Fibroblast of skin of back (primary cell): ENCODE data around the gene ATAD3A.
"Not testable (repeated sequence)": the region's sequence is repeated elsewhere in the genome, so short reads cannot be mapped to it uniquely, and the experiment has no call there.

ENCODE experiments used
- DNase-seq: peaks from one replicate; pipeline ENCODE4 v3.0.0-alpha.2; 2013

The ATAD3A gene

DNA sequence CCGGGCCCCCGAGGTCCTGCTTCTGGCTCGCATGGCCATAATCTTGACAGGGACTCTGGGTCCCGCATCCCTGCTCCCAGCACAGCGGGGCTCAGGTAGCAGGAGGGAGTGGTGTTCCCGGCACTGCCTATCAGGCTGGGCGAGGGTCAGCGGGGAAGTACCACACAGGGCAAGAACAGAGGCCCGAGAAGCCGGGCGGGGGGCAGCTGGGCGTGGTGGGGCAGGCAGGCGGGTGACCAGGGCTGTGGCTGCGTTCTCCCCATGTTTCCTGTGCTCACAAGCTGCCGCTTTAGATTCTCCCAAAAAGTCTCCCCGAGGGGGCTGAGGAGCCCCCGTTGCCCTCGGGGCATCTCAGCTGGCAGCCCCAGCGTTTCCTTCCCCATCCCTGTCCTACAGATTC is 22.1 kb upstream of the ATAD3A start:
- DNase-seq: no peak

DNA sequence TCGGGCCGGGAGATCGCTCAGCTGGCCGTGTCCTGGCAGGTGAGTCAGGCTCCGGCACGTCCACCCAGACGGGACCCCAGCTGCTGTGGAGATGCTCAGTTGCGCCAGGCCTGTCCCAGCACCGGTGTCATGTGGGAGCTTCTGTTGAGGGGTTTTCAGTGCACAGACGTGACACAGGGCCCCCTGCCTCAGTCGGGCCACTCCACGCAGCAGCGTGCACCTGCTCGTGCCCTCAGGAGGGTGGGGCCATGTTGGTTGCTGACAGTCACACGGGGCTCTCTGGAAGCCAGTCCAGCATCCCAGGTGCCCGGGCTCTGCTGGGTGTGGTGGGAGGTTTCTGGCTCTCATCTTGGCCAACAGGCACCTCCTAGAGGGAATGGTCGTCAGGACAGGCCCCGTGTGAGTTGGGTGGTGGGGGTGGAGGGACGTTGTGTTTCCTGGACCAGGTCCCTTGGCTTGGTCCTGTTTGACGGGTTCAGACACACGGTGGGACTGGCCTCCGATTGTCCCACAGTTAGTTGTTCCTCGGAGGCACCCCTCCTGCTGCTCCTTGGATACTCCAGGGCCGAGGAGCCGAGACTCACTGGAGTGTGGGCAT is 21.2 kb upstream of the ATAD3A start:
- DNase-seq: no peak

DNA sequence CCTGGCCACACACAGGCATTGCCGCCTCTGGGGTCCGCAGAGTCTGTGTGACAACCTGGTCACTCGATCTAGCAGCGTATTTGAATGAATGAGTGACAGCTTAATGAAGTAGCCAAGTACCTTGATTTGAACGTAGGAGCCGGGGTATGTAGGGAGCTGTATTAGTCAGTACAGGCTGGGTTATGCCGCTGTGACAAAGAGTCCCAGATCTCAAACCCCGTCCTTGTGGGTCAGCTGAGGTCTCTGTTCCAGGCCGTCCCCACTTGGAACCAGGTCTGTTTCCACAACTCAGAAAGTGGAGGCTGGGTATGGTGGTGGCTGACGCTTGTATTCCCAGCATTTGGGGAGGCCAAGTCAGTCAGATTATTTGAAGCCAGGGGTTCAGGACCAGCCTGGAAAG is 20.4 kb upstream of the ATAD3A start:
- no peak for DNase-seq

DNA sequence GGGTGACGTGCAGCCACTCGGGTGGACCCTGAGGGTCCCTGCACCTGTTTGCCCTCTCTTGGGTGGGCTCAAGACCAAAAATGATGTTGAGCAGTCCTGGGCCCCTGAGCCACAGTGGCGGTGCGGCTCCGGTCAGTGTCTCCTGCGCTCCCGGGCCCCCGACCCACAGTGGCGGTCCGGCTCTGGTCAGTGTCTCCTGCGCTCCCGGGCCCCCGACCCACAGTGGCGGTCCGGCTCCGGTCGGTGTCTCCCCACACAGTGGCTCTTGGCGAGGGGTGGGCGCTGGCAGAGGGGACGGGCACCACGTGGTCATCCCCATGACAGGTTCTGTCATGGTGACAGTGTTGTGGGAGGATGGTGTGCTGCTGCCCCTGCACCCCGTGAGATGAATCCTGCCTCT is 17.7 kb upstream of the ATAD3A start:
- not testable (repeated sequence) for DNase-seq

DNA sequence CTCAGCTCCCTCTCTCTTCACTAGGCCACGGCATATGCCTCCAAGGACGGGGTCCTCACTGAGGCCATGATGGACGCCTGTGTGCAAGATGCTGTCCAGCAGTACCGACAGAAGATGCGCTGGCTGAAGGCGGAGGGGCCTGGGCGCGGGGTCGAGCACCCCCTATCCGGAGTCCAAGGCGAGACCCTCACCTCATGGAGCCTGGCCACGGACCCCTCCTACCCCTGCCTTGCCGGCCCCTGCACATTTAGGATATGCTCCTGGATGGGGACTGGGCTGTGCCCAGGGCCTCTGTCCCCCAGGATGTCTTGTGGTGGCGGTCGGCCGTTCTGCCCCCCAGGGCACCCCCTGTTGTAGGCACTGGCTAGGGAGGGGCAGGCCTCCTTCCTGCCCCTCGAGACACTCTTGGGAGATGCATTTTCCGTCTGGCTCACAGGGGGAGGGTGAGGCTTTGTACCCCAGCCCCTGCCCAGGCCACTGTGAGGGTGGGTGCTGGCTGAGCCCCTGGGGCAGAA is 16.4 kb upstream of the ATAD3A start:
- DNase-seq: not testable (repeated sequence)

DNA sequence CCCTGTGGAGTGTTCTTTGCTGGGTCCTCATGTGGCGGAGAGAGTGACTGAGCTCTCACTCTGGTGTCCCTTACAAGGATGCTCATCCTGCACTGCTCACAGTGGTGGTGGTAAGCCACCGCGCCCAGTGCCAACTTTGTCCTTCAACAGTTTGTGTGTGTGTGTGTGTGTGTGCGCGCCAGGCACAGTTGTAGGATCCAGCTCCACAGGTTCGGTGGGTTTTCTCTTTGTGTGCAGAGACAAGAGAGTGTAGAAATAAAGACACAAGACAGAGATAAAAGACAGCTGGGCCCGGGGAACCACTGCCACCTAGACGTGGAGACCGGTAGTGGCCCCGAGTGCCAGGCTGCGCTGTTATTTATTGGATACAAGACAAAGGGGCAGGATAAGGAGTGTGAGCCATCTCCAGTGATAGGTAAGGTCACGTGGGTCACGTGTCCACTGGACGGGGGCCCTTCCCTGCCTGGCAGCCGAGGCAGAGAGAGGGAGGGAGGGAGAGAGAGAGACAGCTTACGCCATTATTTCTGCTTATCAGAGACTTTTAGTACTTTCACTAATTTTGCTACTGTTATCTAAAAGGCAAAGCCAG is 7.1 kb upstream of the ATAD3A start:
- DNase-seq: peak; percentile 46

DNA sequence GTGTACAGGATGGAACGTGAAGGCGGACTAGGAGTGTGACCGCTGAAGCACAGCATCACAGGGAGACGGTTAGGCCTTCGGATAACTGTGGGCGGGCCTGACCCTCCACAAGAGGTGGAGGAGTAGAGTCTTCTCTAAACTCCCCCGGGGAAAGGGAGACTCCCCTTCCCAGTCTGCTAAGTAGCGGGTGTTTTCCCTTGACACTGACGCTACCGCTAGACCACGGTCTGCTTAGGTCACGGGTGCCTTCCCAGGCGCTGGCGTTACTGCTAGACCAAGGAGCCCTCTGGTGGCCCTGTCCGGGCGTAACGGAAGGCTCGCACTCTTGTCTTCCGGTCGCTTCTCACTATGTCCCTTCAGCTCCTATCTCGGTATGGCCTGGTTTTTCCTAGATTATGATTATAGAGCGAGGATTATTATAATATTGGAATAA is 6.6 kb upstream of the ATAD3A start:
- DNase-seq: peak; percentile 11

DNA sequence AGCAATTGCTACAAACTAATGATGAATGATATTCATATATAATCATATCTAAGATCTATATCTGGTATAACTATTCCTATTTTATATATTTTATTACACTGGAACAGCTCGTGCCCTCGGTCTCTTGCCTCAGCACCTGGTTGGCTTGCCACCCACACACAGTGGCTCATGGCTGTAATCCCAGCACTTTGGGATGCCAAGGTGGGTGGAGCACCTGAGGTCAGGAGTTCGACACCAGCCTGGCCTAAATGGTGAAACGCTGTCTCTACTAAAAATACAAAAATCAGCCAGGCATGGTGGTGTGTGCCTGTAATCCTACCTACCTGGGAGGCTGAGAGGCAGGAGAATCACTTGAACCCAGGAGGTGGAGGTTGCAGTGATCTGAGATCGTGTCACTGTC is 6.2 kb upstream of the ATAD3A start:
- DNase-seq: not testable (repeated sequence)

DNA sequence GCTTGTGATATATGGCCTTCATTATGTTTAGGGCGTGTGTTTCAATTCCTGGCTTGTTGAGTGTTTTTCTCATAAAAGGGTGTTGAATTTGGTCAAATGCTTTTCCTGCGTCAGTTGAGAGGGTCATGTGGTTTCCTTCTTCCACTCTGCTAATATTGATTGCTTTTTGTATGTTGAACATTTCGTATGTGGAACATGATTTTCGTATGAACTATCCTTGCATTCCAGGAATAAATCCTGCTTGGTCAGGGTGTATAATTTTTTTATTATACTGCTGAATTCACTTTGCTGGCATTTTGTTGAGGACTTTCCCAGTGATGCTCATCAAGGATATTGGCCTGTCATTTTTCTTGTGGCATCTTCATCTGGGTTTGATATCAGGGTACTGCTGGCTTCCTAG is 4.7 kb upstream of the ATAD3A start:
- DNase-seq: no peak

DNA sequence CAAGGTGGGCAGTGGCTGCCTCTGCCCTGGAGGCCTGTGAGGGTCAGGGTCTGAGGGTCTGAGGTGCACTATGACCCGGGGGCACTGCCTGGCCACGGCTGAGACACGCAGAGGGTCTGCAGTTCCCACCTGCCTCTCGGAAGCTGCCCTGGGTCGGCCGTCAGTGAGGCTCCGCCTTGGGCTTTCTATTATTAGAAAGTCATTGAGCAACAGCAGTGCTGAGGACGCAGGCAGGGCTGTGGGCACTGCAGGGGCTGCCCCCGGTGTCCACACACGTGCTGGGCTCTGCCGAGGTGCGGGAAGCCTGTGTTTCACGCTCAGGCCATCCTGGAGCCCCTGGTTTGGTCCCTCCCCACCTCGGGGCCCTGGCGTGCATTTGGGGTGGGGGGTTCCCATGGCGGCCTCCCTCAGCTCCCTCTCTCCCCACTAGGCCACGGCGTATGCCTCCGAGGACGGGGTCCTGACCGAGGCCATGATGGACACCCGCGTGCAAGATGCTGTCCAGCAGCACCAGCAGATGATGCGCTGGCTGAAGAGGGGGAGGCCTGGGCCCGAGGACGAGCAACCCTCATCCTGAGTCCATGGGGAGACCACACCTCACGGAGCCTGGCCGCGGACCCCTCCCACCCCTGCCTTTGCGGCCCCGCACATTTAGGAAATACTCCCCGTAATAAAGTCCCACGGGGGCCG is 3.0 kb upstream of the ATAD3A start:
- DNase-seq: not testable (repeated sequence)

DNA sequence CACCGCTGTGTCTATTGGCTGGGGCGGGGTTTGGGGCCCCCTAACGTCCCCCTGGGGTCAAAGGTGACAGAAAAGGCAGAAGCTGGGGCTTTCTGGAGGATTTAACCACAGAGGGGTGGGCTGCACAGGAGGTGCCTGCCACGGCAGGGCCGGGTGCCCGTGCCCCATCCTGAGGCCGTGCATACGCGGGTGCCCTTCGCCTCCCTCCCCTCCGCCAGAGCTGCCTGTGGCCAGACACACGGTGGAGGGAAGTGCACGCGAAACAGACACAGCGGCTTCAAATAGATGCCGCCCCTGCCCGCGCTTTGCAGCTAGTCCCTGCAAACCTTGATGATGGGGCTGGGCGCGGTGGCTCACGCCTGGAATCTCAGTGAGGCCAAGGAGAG is 2.5 kb upstream of the ATAD3A start:
- not testable (repeated sequence) for DNase-seq

DNA sequence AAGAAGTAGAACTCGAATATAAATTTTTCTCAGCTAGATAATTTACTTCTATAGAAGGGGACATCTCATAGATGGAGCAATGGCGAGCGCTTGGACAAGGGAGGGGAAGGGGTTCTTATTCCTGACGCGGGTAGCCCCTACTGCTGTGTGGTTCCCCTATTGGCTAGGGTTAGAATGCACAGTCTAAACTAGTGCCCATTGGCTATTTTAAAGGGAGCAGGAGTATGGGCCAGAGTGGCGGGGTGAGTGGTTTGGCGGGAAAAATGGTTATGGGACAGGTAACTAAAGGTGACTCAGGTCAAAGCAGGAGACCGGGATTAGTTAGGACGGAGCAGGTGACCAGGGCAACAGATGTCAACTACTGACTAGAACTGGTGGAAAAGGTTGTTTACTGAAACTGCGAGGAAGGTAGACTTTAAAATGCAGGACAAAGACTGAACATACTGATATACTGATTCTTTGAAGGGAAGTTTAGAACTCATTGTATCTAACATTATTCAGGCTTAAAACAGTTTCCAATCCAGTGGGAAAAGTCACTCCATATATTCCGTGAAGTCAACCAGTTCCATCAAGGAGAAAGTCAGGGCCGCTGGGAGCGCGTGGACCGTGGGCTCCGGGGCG is 940 bp upstream of the ATAD3A start:
- DNase-seq: peak; percentile 27

DNA sequence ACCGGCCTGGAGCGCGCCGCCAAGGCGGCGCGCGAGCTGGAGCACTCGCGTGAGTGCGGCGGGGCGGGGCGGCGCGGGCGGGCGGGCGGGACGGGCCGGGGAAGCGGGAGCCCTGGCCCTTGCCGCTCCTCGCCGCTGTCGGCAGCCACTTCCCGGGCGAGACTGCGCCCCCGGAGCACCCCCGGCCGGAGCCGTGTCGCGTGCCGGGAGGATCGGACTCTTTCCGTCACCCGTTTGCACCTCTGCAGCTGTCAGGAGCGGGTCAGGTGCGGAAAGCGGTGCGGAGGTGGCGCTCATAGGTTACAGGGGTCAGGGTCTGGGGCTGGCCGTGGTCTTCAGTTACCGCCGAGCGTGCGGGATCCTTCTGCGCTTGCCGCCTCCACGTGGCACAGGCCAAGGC is 463 bp downstream of the ATAD3A start:
- DNase-seq: not testable (repeated sequence)

DNA sequence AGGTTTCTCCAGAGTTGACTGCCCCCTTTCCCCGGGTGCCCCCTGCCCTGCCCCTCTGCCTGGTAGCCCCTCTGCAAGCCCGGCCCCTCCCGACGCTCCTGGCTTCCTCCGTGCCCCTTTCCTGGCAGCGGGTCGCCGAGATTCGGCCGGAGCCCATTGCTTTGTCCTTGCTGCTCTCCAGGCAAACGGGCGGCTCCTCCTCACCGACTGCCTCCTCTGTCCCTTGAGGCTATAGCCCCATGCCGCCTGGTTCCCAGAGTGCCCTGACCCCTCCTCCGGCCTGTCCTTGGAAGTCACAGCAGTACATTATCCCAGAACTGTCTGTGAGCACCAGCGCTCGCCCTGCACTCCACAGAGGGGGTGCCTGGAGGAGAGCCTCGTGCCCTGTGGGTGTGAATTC is 1.7 kb downstream of the ATAD3A start:
- DNase-seq: not testable (repeated sequence)

DNA sequence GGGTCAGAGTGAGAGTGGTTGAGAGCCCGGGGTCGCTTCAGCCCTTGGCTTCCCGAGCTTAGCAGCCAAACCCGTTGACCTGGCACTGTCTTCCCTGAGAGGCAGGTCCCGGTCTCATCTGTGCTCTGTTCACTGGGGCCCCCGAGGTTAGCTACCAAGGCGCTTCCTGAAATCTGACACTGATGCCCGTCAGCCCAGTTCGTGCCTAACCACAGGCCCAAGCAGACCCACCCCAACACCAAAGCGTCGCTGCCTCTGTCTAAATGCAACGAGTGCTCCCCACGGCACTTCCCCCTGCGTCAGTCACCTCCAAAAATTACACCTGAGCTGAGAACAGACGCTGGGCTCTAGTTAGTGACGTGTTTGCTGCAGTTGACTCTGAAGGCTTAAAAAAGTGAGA is 2.4 kb downstream of the ATAD3A start:
- DNase-seq: not testable (repeated sequence)

DNA sequence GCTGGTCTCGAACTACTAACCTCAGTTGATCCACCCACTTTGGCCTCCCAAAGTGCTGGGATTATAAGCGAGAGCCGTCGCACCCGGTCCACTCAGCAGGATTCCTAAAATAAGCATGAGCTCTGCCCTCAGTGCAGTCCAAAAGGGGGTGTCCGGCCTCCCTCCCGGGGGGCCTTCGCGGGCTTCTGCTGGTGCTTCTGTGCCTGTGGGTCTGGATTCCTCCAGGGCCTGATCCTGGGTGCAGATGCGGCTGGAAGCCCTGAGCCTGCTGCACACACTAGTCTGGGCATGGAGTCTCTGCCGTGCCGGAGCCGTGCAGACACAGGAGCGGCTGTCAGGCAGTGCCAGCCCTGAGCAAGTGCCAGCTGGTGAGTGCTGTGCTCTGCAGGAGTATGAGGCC is 5.0 kb downstream of the ATAD3A start:
- not testable (repeated sequence) for DNase-seq

DNA sequence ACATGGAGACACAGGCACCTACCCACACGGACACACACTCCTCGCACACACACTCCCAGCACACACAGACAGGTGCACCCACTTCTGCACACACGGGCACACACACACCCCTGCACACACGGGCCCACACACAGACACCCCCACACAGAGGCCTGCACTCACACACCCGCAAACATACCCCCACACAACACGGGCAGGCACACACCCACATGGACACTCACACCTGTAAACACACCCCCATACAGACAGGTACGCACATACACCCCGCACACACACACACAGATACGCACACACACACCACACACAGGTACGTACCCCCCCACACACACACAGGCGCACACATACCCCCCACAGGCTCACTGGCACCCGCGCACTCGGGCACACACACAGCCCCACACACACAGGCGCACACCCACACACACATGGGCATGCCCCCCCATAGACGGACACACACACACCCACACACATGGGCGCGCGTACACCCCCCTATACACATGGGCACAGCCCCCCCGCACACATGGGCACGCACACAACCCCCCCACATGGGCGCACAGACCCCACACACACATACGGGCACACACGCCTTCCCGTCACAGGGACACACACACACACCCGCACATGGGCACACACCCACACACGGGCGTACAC is 6.1 kb downstream of the ATAD3A start:
- no peak for DNase-seq

DNA sequence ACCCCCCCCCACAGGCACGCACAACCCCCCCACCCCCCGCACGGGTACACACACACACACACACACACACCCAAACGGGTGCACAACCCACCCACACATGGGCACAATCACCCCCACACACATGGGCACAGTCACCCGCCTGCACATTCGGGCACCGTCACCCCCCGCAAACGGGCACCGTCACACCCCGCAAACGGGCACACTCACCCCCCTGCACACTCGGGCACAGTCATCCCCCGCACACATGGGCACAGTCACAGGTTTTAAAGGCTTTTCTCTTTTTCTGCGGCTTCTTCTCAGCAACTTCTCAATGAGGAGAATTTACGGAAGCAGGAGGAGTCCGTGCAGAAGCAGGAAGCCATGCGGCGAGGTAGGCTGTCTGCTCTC is 6.7 kb downstream of the ATAD3A start:
- DNase-seq: not testable (repeated sequence)

DNA sequence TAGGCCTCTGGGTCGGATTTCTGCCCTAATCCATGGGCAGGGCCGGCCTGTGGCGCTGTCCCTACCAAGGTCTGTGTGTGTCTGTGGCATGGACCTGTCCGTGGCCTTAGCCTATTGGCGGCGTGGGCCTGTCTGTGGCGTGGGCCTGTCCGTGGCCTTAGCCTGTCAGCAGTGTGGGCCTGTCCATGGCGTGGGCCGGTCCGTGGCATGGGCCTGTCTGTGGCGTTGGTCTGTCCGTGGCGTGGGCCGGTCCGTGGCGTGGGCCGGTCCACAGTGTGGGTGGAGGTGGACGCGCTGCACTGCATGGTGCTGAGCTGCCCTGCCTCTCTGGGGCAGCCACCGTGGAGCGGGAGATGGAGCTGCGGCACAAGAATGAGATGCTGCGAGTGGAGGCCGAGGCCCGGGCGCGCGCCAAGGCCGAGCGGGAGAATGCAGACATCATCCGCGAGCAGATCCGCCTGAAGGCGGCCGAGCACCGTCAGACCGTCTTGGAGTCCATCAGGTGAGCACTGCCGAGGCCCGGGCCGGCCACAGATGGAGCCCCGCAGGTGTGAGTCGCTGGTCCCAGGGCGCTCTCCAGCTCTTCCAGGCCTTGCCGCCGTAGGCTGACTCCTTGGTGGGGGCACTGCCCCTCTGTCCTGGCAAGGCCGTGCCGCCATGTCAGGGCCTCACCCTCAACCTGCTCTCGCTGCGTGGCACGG is 8.0 kb downstream of the ATAD3A start:
- DNase-seq: not testable (repeated sequence)

DNA sequence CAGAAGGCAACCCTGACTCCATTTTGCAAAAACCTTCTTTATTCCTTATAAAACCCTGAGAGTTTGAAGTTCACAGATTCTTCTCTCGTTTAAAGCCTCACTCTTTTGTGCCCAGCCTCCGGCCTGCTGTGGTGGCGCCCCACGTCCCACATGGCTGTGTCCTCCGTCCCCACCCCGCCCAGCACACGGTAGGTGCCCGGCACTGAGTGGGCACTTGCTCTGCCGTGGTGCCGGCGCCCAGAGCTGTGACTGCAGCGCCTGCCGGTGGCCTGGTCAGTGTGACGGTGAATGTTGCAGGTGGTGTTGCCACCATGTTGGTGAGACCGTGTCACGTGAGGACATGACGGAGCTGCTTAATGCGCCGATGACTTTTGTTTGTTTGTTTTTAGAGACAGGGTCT is 9.4 kb downstream of the ATAD3A start:
- DNase-seq: no peak

DNA sequence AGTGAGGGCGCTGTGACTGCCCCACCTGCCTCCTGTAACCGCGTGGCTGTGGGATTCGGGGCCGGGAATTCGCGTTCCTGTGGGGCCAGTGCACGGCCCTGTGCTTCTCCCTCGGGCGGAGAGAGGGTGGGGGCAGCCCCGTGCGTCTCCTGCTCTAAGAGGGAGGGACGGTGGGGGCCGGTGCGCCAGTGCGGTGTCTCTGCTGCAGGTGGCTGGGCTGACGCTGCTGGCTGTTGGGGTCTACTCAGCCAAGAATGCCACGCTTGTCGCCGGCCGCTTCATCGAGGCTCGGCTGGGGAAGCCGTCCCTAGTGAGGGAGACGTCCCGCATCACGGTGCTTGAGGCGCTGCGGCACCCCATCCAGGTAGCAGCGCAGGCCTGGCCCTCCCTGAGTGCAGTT is 10.6 kb downstream of the ATAD3A start:
- not testable (repeated sequence) for DNase-seq

DNA sequence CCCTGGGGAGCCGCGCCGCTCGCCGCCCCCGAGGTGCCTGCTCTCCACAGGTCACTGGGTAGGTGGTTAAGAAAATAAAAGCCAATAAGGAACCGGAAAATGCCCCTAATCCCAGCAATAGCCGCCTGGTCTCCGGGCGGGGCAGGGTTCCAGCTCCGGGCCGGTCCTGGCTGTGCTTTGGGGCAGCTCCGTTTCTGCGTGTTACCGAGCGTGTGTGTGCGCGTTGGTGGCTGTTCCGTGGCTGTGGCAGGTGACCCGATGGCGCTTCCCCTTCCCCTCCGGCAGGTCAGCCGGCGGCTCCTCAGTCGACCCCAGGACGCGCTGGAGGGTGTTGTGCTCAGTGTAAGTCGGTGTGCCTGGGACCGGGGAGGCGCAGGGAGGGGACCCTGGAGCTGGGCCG is 11.3 kb downstream of the ATAD3A start:
- not testable (repeated sequence) for DNase-seq
